K562 (cell line): ENCODE measurements around the gene NIPBL. TPM values are rescaled to one million over a fixed set of nuclear protein-coding genes. Genes with fewer than 3 reads are reported as not detected.

Source experiments
- BRD9 ChIP-seq: fragments of 450-650 bp; IDR thresholded peaks from 2 replicates; pipeline ENCODE4 v1.6.1; 2018; ENCODE audit warnings: low read depth; ENCODE audit not compliant: partially characterized antibody
- CTCFL ChIP-seq: IDR thresholded peaks from 2 replicates; pipeline ENCODE4 v1.6.1; 2011; ENCODE audit warnings: borderline replicate concordance, low read depth, mild to moderate bottlenecking, moderate library complexity, low read length; ENCODE audit not compliant: insufficient read depth, poor library complexity, severe bottlenecking
- GTF2A2 ChIP-seq: IDR thresholded peaks from 2 replicates; pipeline ENCODE4 v1.6.1; 2016; ENCODE audit warnings: mild to moderate bottlenecking, missing genetic modification characterization, missing compliant biosample characterization
- HIVEP1 ChIP-seq: fragments of 250-450 bp; sonication (Bioruptor Pico); IDR thresholded peaks from 2 replicates; pipeline ENCODE4 v1.4.0; 2020; ENCODE audit warnings: mild to moderate bottlenecking
- MCM2 ChIP-seq: fragments of 450-650 bp; IDR thresholded peaks from 2 replicates; pipeline ENCODE4 v1.6.1; 2017; ENCODE audit warnings: low read depth, mild to moderate bottlenecking
- NBN ChIP-seq: fragments of 450-650 bp; IDR thresholded peaks from 2 replicates; pipeline ENCODE4 v1.6.1; 2016; ENCODE audit warnings: low read depth, mild to moderate bottlenecking
- SFPQ ChIP-seq: fragments of 200-400 bp; formaldehyde crosslinking; IDR thresholded peaks from 2 replicates; pipeline ENCODE4 v1.6.1; 2017; ENCODE audit warnings: mild to moderate bottlenecking, low read depth, low read length, moderate library complexity
- SIN3B ChIP-seq: fragments of 450-650 bp; IDR thresholded peaks from 2 replicates; pipeline ENCODE4 v1.6.1; 2017; ENCODE audit warnings: low read depth, mild to moderate bottlenecking, moderate library complexity
- polyA plus RNA-seq, 8 experiments: library from polyadenylated mRNA; depleted of rRNA in 4 of 8; stranded (reverse) in 5 of 8; unstranded in 3 of 8; fragments of >200 nt; fragmentation: Nextera tagmentation in 2 of 8; fragmentation: Illumina TruSeq in 1 of 8; extraction: Ambion mirVana in 2 of 8; extraction: Trizol in 1 of 8; gene quantifications; 2 replicates each; pipeline versions ENCODE4 v1.2.1 to v1.2.3, GENCODE V29; 2011 to 2014; ENCODE audit warnings: inconsistent platforms in 1 of 8, missing spikeins in 1 of 8
- total RNA-seq, 7 experiments: library from RNA; depleted of rRNA in 6 of 7; stranded (reverse); fragments of >200 nt in 6 of 7; fragmentation: Illumina TruSeq in 2 of 7; extraction: Trizol in 2 of 7; gene quantifications; 2 replicates each; pipeline versions ENCODE4 v1.2.1 to v1.2.3, GENCODE V29; 2011 to 2021; ENCODE audit warnings: low replicate concordance in 1 of 7

Gene NIPBL
- total and polyA plus RNA-seq, 9 of the 15 experiments (the other 6 are each of a cell fraction or from before 2014, with no cell fraction given) = 12.9 to 56.7 (median 38.9) TPM

DNA sequence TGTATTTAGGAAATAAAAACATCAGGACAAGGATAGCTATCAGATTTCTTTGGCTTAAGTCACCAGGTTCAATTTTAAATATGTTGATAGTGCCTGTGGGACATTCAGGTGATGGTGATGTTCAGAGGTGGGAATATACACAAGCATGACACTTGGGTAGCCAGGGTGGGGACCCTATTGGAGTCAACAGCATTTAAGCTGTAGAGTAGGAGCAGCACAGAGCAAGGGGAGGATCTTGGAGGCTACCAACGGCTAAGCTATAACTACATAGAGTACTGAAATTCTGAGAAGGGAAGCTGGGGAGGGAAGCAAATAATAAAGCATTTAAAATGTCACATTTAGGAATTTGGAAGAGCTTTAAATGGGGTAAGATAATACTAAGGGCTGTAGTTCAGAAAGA, 194.9 kb downstream of the NIPBL start (continued):
- TF ChIP-seq CTCFL (no peak), SFPQ (no peak), SIN3B (no peak), GTF2A2 (tag) (no peak), HIVEP1 (CRISPR knock-in tag) (no peak), NBN (no peak), BRD9 (no peak), MCM2 (no peak)
